GM21529 (cell line): ENCODE data around the gene RYR2.
"Not testable (repeated sequence)": the region's sequence is repeated elsewhere in the genome, so short reads cannot be mapped to it uniquely, and the experiment has no call there.

Experiments used
- ATAC-seq: cut with Tn5 transposase; IDR thresholded peaks from one replicate; pipeline ENCODE4 v1.9.1; 2021; ENCODE audit not compliant: unreplicated experiment

The RYR2 gene

GRCh38 chr1:237139732-237140131, 97.7 kb downstream of the RYR2 start:
- no peak for ATAC-seq

DNA sequence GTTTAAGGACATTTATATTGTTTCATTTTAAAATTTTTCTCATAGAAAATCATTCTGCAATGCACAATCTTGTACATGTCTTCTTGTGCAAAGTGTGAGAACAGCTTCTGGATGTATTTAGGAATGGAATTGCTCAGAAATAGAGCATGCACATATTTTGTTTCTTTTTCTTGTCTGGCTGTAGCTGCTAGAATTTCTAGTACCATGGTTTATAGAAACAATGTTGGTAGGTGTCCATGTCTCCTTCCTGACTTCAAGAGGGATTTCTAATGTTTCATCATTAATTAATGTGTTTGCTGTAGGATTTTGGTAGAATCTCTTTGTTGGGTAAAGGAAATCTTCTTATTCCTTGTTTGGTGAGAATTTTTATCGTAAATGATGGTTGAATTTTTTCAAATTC, 99.0 kb downstream of the RYR2 start:
- no peak for ATAC-seq

DNA sequence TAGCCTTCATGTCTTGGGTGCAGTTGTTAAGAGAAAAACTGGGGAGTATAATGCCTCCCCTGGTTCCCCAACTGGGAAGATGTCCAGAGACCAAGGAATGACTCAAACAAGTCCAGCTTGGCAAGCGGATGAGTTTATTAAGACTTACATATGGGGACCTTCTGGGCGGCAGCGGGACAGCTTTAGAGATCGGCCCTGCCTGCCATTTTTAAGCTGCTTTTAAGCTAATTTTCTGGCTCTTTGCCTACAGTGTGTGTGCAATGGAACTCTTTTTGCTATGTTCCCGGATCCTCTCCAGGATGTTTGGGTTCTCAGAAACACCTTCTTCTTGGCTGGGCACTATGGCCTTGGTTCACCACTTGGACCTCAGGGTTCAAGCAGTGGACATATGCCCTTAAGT, 99.5 kb downstream of the RYR2 start:
- no peak for ATAC-seq

DNA sequence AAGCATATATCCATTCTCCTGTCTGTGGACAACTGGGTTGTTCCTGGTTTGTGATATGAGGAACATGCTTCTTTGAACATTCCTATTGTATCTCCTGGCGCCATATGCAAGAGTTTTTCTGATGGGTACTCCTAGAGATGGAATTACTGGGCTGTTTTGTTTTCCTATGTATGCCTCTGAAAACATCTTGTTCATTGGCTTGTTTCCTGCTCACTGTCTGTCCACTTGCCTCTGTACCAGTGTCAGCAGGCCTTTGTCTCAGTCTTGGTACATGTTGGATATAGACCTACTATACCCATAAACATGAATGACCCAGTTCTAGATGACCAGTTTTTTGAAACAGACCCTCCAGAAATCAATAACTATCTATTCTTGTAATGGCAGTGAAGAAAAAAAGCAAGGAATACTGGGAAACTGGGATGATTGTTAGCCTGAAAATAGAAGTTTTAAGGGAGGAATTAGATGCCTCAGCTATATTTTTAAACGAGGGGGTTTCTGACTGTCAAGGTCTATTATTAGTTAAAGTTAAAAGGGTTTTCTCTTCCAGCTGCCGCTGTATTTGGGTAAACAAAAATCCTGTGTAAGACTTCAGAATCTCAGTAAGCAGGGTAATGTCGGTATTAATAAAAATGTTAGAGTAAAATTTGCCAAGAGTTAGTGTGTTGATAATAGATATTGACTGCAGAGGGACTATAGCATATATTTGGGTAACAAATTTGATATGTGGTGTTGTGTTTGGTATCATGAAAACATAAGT, 103.6 kb downstream of the RYR2 start:
- no peak for ATAC-seq

GRCh38 chr1:237146241-237146640, 104.3 kb downstream of the RYR2 start:
- ATAC-seq = no peak

- no peak for ATAC-seq
Measured at GRCh38 chr1:237149857-237150256, 107.9 kb downstream of the RYR2 start.

- not testable (repeated sequence) for ATAC-seq
Measured at GRCh38 chr1:237151979-237152378, 110.0 kb downstream of the RYR2 start.

GRCh38 chr1:237152506-237153335, 110.7 kb downstream of the RYR2 start:
- no peak for ATAC-seq

- no peak for ATAC-seq
Measured at GRCh38 chr1:237154157-237154556, 112.2 kb downstream of the RYR2 start.

DNA sequence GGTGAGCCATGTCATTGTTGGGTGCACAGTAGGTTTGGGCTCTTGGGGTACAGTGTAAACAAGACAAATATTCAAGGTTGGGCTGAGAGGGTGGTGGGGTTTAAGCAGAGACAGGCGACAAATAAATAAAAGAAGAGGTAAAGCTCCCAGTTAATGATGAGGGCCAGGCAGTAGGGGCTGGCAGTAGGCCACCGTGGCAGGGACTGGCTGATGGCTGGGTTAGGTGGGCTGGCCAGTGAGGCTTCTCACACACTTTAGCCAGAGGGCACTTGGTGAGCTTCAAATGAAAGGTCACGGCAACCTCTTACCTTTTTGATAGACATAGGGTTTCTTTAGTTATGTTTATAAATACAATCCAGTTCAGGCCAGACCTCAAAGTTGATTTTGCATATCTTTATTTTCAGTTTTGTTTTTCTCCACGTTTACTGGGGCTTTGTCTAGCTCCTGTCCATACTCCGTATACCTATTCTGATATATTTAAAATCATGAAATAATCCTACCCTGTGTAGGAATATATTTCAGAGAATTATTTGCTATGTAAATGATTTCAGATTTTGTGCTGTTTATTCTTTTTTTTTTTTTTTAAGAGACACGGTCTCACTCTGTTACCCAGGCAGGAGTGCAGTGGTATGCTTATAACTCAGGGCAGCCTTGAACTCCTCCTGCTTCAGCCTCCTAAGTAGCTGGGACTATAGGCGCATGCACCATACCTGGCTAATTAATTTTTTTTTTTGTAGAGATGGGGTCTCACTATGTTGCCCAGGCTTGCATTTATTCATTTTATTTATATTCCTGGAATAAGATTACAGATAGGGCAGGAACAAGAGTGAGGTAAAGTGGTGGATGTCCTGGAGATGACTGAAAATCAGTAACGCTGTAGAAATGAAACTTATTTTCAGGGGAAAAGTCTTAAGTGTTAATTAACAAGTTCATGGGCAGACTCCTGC, 122.7 kb downstream of the RYR2 start:
- ATAC-seq = no peak

- no peak for ATAC-seq
Measured at GRCh38 chr1:237166086-237166485, 124.1 kb downstream of the RYR2 start.

GRCh38 chr1:237166593-237167101, 124.7 kb downstream of the RYR2 start:
- no peak for ATAC-seq

- ATAC-seq = no peak
Measured at GRCh38 chr1:237170149-237170548, 128.2 kb downstream of the RYR2 start.

- no peak for ATAC-seq
Measured at GRCh38 chr1:237171454-237172117, 129.6 kb downstream of the RYR2 start.

- ATAC-seq = no peak
Measured at GRCh38 chr1:237172118-237172485, 130.1 kb downstream of the RYR2 start.

DNA sequence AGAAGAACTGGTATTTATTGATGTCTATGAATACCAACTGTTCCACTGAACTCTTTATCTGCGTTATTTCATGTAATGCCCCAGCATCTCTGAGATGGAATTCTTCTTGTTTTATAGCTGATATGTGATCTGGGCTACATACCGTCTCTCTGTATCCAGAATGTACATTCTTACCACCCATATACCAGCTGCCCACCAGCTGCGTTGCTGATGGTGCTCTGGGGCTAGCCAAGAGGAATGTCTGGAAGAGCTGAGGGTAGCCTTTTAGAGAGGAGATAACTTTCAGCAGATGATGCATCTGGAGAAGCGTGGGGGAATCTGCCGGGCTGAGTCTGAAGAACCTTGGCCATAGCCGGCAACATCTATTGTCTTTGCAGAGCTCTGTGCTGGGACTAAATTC, 137.5 kb downstream of the RYR2 start:
- no peak for ATAC-seq

- no peak for ATAC-seq
Measured at GRCh38 chr1:237180256-237180655, 138.3 kb downstream of the RYR2 start.

DNA sequence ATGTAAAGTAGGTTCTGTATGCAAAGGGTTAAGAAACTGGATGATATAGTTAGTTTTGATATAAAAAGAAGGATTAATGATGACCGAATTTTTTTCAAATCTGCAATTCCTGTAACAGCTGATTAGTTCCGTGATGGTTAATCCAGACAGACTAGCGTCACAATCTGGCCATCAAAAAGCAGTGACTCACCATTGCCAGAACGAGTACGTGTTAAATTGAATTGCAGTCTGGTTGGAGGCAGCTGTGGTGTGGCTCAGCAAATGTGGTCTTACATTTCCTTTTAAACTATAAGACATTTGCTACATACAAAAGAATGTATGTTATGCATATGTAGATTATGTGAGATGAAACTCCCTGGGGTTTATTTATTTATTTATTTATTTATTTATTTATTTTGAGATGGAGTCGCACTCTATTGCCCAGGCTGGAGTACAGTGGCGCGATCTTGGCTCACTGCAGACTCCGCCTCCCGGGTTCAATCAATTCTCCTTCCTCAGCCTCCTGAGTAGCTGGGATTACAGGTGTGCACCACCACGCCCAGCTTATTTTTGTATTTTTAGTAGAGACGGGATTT, 139.8 kb downstream of the RYR2 start:
- no peak for ATAC-seq

GRCh38 chr1:237183963-237184540, 142.1 kb downstream of the RYR2 start:
- ATAC-seq = no peak

- no peak for ATAC-seq
Measured at GRCh38 chr1:237186675-237187074, 144.7 kb downstream of the RYR2 start.
